GM12878 (cell line): Measurements from ENCODE around the gene RASAL1. TPM values are rescaled to one million over a fixed set of nuclear protein-coding genes. Genes with fewer than 3 reads are reported as not detected.

Experiments used
- ATAC-seq: fragments of 200-7000 bp; cut with Tn5 transposase; 3 replicates; pipeline ENCODE4 v1.9.1; 2020; ENCODE audit warnings: mild to moderate bottlenecking, moderate library complexity
- BruUV-seq: library from RNA; stranded (reverse); fragments of 400-500 nt; replicated peaks from 2 replicates; lab custom pipeline; 2021; lab: Mats Ljungman, UMichigan
- CTCF ChIA-PET: fragments of 300-600 bp; sonication (Branson Sonifier 250); formaldehyde crosslinking; extraction: SDS; loops from one replicate; lab custom pipeline; 2021; ENCODE audit warnings: inconsistent platforms; lab: Yijun Ruan, JAX
- POLR2A ChIA-PET: fragments of 350-600 bp; formaldehyde crosslinking; extraction: SDS; loops from one replicate; lab custom pipeline; 2021; ENCODE audit warnings: inconsistent platforms; lab: Charles Lee
- RAD21 ChIA-PET: fragments of 300-600 bp; sonication (Branson Sonifier 250); formaldehyde crosslinking; loops from one replicate; lab custom pipeline; 2023; ENCODE audit warnings: antibody characterized with exemption; ENCODE audit not compliant: unreplicated experiment; lab: Charles Lee
- SMC1A ChIA-PET: fragments of 300-600 bp; sonication (Branson Sonifier 250); formaldehyde crosslinking; loops from one replicate; lab custom pipeline; 2023; ENCODE audit not compliant: unreplicated experiment, uncharacterized antibody; lab: Charles Lee
- DNase-seq: peaks from one replicate; pipeline ENCODE4 v3.0.0-alpha.2; 2011; ENCODE audit warnings: low read depth, low spot score
- FAIRE-seq: peaks from 3 replicates; lab custom pipeline; 2011; peaks lifted over from hg19 to GRCh38; lab: Jason Lieb, UNC
- H2AFZ ChIP-seq: 2 replicates; pipeline ENCODE4 v1.6.0; 2011; ENCODE audit warnings: low read depth, low read length, control low read depth; ENCODE audit not compliant: control insufficient read depth
- H3K27ac ChIP-seq: 2 replicates; pipeline ENCODE4 v1.5.1; 2011; ENCODE audit warnings: control low read depth; ENCODE audit not compliant: control insufficient read depth, insufficient read depth
- H3K27me3 ChIP-seq, 2 experiments: replicated peaks in 1 of 2; 2 replicates each; pipeline versions ENCODE4 v1.6.0 to v1.6.1; 2011; ENCODE audit warnings: low read length in 1 of 2; ENCODE audit not compliant: control insufficient read depth in 2 of 2, insufficient read depth in 2 of 2
- H3K36me3 ChIP-seq, 2 experiments: 2 replicates each; pipeline ENCODE4 v1.5.1; 2011; ENCODE audit warnings: low read length in 1 of 2; ENCODE audit not compliant: control insufficient read depth in 2 of 2, insufficient read depth in 2 of 2
- H3K4me1 ChIP-seq: 2 replicates; pipeline ENCODE4 v1.6.1; 2011; ENCODE audit warnings: mild to moderate bottlenecking, low read length, moderate library complexity, mixed read lengths; ENCODE audit not compliant: control insufficient read depth, insufficient read depth
- H3K4me2 ChIP-seq: 2 replicates; pipeline ENCODE4 v1.6.0; 2011; ENCODE audit warnings: control low read depth; ENCODE audit not compliant: control insufficient read depth, insufficient read depth
- H3K4me3 ChIP-seq: fragments of 200-600 bp; sonication (generic); 2 replicates; pipeline ENCODE4 v1.5.1; 2016
- H3K79me2 ChIP-seq: 2 replicates; pipeline ENCODE4 v1.6.0; 2011; ENCODE audit warnings: low read length; ENCODE audit not compliant: control insufficient read depth, insufficient read depth
- H3K9ac ChIP-seq: 2 replicates; pipeline ENCODE4 v1.8.0; 2011; ENCODE audit warnings: low read length, control low read depth, mixed read lengths; ENCODE audit not compliant: control insufficient read depth, insufficient read depth
- H3K9me3 ChIP-seq: replicated peaks from 3 replicates; pipeline ENCODE4 v1.5.1; 2011; ENCODE audit warnings: mild to moderate bottlenecking, low read length; ENCODE audit not compliant: control insufficient read depth, insufficient read depth
- H4K20me1 ChIP-seq: 2 replicates; pipeline ENCODE4 v1.6.0; 2011; ENCODE audit not compliant: control insufficient read depth, insufficient read depth
- ATF7 ChIP-seq: fragments of 450-650 bp; IDR thresholded peaks from 2 replicates; pipeline ENCODE4 v1.6.1; 2016; ENCODE audit warnings: low read depth, mild to moderate bottlenecking
- DPF2 ChIP-seq: fragments of 450-650 bp; IDR thresholded peaks from 2 replicates; pipeline ENCODE4 v1.6.1; 2017; ENCODE audit warnings: mild to moderate bottlenecking
- EP300 ChIP-seq, 2 experiments: fragments of 150-350 bp in 1 of 2; IDR thresholded peaks; 2 replicates each; pipeline ENCODE4 v1.6.1; 2011 to 2012; ENCODE audit warnings: low read depth in 2 of 2, low read length in 2 of 2, borderline replicate concordance in 1 of 2, improper control_type of control experiment in 1 of 2, inconsistent platforms in 1 of 2; ENCODE audit not compliant: control insufficient read depth in 1 of 2
- ETV6 ChIP-seq, 2 experiments: fragments of 450-650 bp in 1 of 2; IDR thresholded peaks in 1 of 2; conservative IDR thresholded peaks in 1 of 2; 2 replicates each; pipeline ENCODE4 v1.6.1; 2014; ENCODE audit warnings: antibody characterized with exemption in 1 of 2, borderline replicate concordance in 1 of 2, low read depth in 1 of 2, mild to moderate bottlenecking in 1 of 2, moderate library complexity in 1 of 2
- FOXK2 ChIP-seq: fragments of 450-650 bp; IDR thresholded peaks from 2 replicates; pipeline ENCODE4 v1.6.1; 2017; ENCODE audit warnings: mild to moderate bottlenecking, moderate library complexity
- KLF5 ChIP-seq: fragments of 450-650 bp; IDR thresholded peaks from 2 replicates; pipeline ENCODE4 v1.6.1; 2014; ENCODE audit warnings: mild to moderate bottlenecking; ENCODE audit not compliant: partially characterized antibody
- NBN ChIP-seq: fragments of 450-650 bp; IDR thresholded peaks from 2 replicates; pipeline ENCODE4 v1.6.1; 2016
- NFYB ChIP-seq: IDR thresholded peaks from 2 replicates; pipeline ENCODE4 v1.6.1; 2011; ENCODE audit warnings: low read depth, mild to moderate bottlenecking, low read length, improper control_type of control experiment, moderate library complexity; ENCODE audit not compliant: insufficient read depth
- PAX5 ChIP-seq: IDR thresholded peaks from 2 replicates; pipeline ENCODE4 v1.6.1; 2011; ENCODE audit warnings: low read depth, low read length, borderline replicate concordance
- PAX8 ChIP-seq: fragments of 450-650 bp; IDR thresholded peaks from 2 replicates; pipeline ENCODE4 v1.6.1; 2017; ENCODE audit warnings: mild to moderate bottlenecking, moderate library complexity
- SREBF2 ChIP-seq: IDR thresholded peaks from 2 replicates; pipeline ENCODE4 v1.6.1; 2012; ENCODE audit warnings: mild to moderate bottlenecking, low read length
- STAT3 ChIP-seq: IDR thresholded peaks from 2 replicates; pipeline ENCODE4 v1.6.1; 2011; ENCODE audit warnings: low read depth, low read length, improper control_type of control experiment
- SUZ12 ChIP-seq: fragments of 200-600 bp; sonication (generic); IDR thresholded peaks from one replicate; pipeline ENCODE4 v1.6.1; 2018; ENCODE audit warnings: antibody characterized with exemption, mild to moderate bottlenecking; ENCODE audit not compliant: unreplicated experiment
- TCF7 ChIP-seq: IDR thresholded peaks from 2 replicates; pipeline ENCODE4 v1.6.1; 2014; ENCODE audit warnings: antibody characterized with exemption, borderline replicate concordance
- WRNIP1 ChIP-seq: IDR thresholded peaks from 2 replicates; pipeline ENCODE4 v1.6.1; 2011; ENCODE audit warnings: low read depth, low read length, improper control_type of control experiment, borderline replicate concordance
- YY1 ChIP-seq: IDR thresholded peaks from 2 replicates; pipeline ENCODE4 v1.6.1; 2011; ENCODE audit warnings: low read depth, mild to moderate bottlenecking, low read length
- ZBTB33 ChIP-seq: fragments of 450-650 bp; IDR thresholded peaks from 2 replicates; pipeline ENCODE4 v1.6.1; 2017; ENCODE audit warnings: mild to moderate bottlenecking
- ZNF207 ChIP-seq: fragments of 450-650 bp; IDR thresholded peaks from 2 replicates; pipeline ENCODE4 v1.6.1; 2014; ENCODE audit warnings: antibody characterized with exemption, mild to moderate bottlenecking, borderline replicate concordance
- ZZZ3 ChIP-seq: IDR thresholded peaks from 2 replicates; pipeline ENCODE4 v1.6.1; 2011; ENCODE audit warnings: low read depth; ENCODE audit not compliant: control insufficient read depth, insufficient read length
- WGBS: methylation state at CpG from one replicate; pipeline ENCODE4 v1.1.6; 2016; ENCODE audit warnings: low lambda C conversion rate; ENCODE audit not compliant: insufficient replicate concordance, insufficient coverage; ENCODE audit errors: missing lambda C conversion rate; 5-methylcytosine and 5-hydroxymethylcytosine counted together
- in situ Hi-C: fragments of 300-500 bp; cut with MboI; formaldehyde crosslinking; loops from 9 replicates; pipeline ENCODE4 v1.14.3; 2018; ENCODE audit warnings: mixed read lengths
- intact Hi-C: fragments of 100-400 bp; cut with micrococcal nuclease; formaldehyde crosslinking; loops from one replicate; pipeline ENCODE4 v1.14.2; 2022; ENCODE audit not compliant: unreplicated experiment
- polyA plus RNA-seq, 11 experiments: library from polyadenylated mRNA; depleted of rRNA in 4 of 11; unstranded in 6 of 11; stranded (reverse) in 5 of 11; fragments of >200 nt; fragmentation: Nextera tagmentation in 4 of 11; fragmentation: Illumina TruSeq in 1 of 11; extraction: Ambion mirVana in 4 of 11; extraction: Trizol in 1 of 11; gene quantifications; 1 replicate in 1 of 11; 2 replicates in 10 of 11; pipeline versions ENCODE4 v1.2.1 to v1.2.3, GENCODE V29; 2011 to 2016; ENCODE audit warnings: inconsistent platforms in 2 of 11, missing spikeins in 2 of 11, low read depth in 1 of 11
- total RNA-seq, 4 experiments: library from RNA; depleted of rRNA in 3 of 4; stranded (reverse); fragments of >200 nt in 3 of 4; fragmentation: Illumina TruSeq in 1 of 4; extraction: Trizol in 1 of 4; gene quantifications; 2 replicates each; pipeline versions ENCODE4 v1.2.1 to v1.2.3, GENCODE V29; 2013 to 2021

The RASAL1 gene
- total and polyA plus RNA-seq, 10 of the 15 experiments (the other 5 are each of a cell fraction or from before 2014, with no cell fraction given): 0.12 to 1.0 (median 0.52) TPM; not detected in 6

- ChIA-PET CTCF (interaction anchor here (0.6 to 3.3 kb wide), 3 partner anchors 24 to 817 kb away, joined by 3 to 12 read pairs (median 5); no protein-coding TSS in a partner anchor), RAD21 (no interaction called here), POLR2A (no interaction called here), SMC1A (interaction anchor here (1.7 kb wide), 1 partner anchor 91 kb away, joined by 3 read pairs; no protein-coding TSS in a partner anchor)
- no peaks in the 10 kb centered on the region for H3K79me2 ChIP-seq
- no peak for ATAC-seq
- in situ Hi-C loops: loop anchor here (5.0 kb wide), 1 partner anchor 102 kb away; no protein-coding TSS in a partner anchor
- peaks cover 7 to 8% of the 10 kb centered on the region in 2 experiments; a peak in 2 of 4 replicates for H3K27me3 ChIP-seq
- no peaks in the 10 kb centered on the region for H4K20me1 ChIP-seq
- H3K36me3 ChIP-seq: no peaks in the 10 kb centered on the region
- H3K9me3 ChIP-seq: no peaks in the 10 kb centered on the region
- 43% methylated on average over 22 of the region's 22 CpGs for WGBS
- H3K4me2 ChIP-seq: no peak within 1 kb of the TSS
- intact Hi-C loops: loop anchor here (5.0 kb wide), 1 partner anchor 42 kb away; no protein-coding TSS in a partner anchor
- no TSS peak for BruUV-seq
- DNase-seq: no peak
- peaks cover 12% of the 10 kb centered on the region for H3K4me1 ChIP-seq
- H3K4me3 ChIP-seq: no peak within 1 kb of the TSS
- TF ChIP-seq NFYB (no peak), NBN (no peak), ZZZ3 (no peak), ATF7 (no peak), DPF2 (no peak), TCF7 (no peak), STAT3 (no peak), ZBTB33 (no peak), ETV6 (conservative IDR thresholded peaks at IDR 0.05 in 1 of 2, IDR thresholded peaks at IDR 0.05 in 1 of 2; ENCODE audit: borderline replicate concordance in 1 of 2, low read depth in 1 of 2) (no peak), SUZ12 (no peak), WRNIP1 (no peak), EP300 (IDR thresholded peaks at IDR 0.05; ENCODE audit: borderline replicate concordance in 1 of 2, control insufficient read depth in 1 of 2, low read depth in 2 of 2, low read length in 2 of 2) (no peak), PAX5 (no peak), FOXK2 (no peak), PAX8 (no peak), YY1 (no peak), KLF5 (no peak), SREBF2 (no peak), ZNF207 (no peak)
- TF ChIP-seq, all 136 proteins: peak for 0
- H3K9ac ChIP-seq: no peak within 1 kb of the TSS
- no peak for FAIRE-seq
- no peak within 1 kb of the TSS for H3K27ac ChIP-seq
- no peak within 1 kb of the TSS for H2AFZ ChIP-seq
These were observed 14.0 kb upstream of the RASAL1 start, which contains the start of gene CFAP73 for GRCh38 chr12:113149361-113150150. Gene CFAP73 (plus strand): TSS chr12:113149724. CDS start chr12:113149858, 134 bp downstream.
